ENCODE results near the gene PIEZO1.
A peak's percentile ranks its signal among the peaks of the same experiment; 100 is the strongest.
"Not testable (repeated sequence)": the region's sequence is repeated elsewhere in the genome, so short reads cannot be mapped to it uniquely, and the experiment has no call there.

Gene PIEZO1

DNA sequence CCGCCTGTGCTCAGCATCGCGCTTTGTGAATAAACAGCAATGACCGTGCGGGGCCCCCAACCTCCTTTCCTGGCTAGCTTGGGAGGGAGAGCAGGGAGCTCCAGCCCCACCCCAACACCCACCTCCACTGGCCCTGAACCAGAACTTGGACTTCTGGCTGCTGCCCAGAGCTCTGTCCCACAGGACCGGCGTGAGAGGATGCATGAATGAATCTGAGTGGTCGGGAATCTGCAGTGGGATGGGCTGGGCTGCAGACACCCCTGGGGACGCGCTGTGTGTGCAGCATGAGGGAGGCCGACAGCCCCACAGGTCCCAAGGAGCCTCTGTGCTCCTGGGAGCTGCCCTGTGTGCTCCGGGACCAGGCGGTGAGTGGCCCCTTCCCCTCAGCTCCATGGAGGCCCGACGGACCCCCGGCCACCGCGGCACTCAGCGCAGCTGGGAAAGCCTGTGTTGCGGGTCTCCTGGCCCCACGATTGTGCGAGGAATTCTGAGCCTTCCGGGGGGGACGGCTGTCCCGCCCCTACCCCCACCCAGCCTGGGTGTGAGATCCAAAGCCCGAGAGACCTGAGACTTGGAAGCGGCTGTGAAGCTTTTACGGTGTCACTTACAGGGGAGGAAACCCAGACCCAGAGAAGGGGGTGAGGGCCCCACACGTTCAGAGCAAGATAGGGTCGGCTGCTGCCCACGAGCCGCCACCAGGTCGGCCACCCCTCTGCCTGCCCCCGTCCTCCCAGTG is 5.4 kb downstream of the PIEZO1 start:
- FAIRE-seq (no peak), DNase-seq (ENCODE audit: insufficient read length, low spot score) (no peak)
- no peak for TF ChIP-seq POLR2A (IDR thresholded peaks at IDR 0.05; ENCODE audit: low read depth, low read length)
- TF ChIP-seq POLR2AphosphoS5 (IDR thresholded peaks at IDR 0.05; ENCODE audit: low read depth, low read length), result no peak
- no peak for TF ChIP-seq SPI1 (IDR thresholded peaks at IDR 0.05; ENCODE audit: low read depth, low read length)
- no peak for TF ChIP-seq TAF1 (IDR thresholded peaks at IDR 0.05; ENCODE audit: low read depth, low read length)
- no peak for TF ChIP-seq PAX5 (IDR thresholded peaks at IDR 0.05; ENCODE audit: insufficient read depth, low read length, severe bottlenecking)
- no peak for TF ChIP-seq POU2F2 (IDR thresholded peaks at IDR 0.05; ENCODE audit: low read depth, low read length)

DNA sequence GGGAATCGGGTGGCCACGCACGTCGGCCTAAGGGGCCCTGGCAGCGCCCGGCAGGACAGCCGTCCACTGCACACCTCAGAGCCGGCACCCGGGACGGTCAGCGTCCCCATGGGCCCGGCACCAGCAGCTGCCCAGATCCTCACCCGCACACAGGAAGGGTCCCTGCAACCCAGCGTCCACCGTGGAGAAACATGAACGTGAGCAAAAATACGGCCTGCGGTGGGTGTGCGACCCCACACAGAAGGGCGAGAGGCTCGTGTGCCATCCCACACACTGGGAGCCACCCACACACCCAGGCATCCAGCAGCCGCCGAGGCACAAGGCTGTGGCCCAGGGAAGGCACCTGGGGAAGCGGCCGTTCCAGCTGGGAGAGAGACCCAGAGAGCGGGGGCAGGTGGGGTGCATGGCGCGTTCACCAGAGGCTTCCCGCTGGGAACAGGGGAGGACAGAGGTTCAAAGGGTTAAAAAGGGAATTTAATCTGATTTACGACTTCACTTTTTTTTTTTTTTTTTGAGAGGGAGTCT is 6.4 kb downstream of the PIEZO1 start:
- TF ChIP-seq POLR2AphosphoS5 (IDR thresholded peaks at IDR 0.05; ENCODE audit: low read depth, low read length) (no peak), TAF1 (IDR thresholded peaks at IDR 0.05; ENCODE audit: low read depth, low read length) (no peak), SPI1 (IDR thresholded peaks at IDR 0.05; ENCODE audit: low read depth, low read length) (no peak), POU2F2 (IDR thresholded peaks at IDR 0.05; ENCODE audit: low read depth, low read length) (no peak), PAX5 (IDR thresholded peaks at IDR 0.05; ENCODE audit: insufficient read depth, low read length, severe bottlenecking) (no peak), POLR2A (IDR thresholded peaks at IDR 0.05; ENCODE audit: low read depth, low read length) (no peak)
- FAIRE-seq (no peak), DNase-seq (ENCODE audit: insufficient read length, low spot score) (no peak)

DNA sequence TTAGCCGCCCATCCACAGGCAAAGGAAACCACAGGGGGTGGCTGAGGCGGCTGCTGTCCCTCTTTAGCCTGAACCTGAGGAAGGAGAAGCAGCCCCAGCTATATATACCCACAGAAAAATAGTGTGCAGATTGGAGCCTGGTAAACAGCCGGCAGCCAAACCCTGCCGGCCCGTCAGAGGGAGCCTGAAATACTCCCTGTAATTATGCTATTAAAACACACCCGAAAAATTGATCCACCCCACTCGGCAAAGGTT is 6.8 kb downstream of the PIEZO1 start:
- FAIRE-seq, result no peak
- no peak for DNase-seq (ENCODE audit: insufficient read length, low spot score)
- TF ChIP-seq POU2F2 (IDR thresholded peaks at IDR 0.05; ENCODE audit: low read depth, low read length) (no peak), POLR2A (IDR thresholded peaks at IDR 0.05; ENCODE audit: low read depth, low read length) (no peak)

DNA sequence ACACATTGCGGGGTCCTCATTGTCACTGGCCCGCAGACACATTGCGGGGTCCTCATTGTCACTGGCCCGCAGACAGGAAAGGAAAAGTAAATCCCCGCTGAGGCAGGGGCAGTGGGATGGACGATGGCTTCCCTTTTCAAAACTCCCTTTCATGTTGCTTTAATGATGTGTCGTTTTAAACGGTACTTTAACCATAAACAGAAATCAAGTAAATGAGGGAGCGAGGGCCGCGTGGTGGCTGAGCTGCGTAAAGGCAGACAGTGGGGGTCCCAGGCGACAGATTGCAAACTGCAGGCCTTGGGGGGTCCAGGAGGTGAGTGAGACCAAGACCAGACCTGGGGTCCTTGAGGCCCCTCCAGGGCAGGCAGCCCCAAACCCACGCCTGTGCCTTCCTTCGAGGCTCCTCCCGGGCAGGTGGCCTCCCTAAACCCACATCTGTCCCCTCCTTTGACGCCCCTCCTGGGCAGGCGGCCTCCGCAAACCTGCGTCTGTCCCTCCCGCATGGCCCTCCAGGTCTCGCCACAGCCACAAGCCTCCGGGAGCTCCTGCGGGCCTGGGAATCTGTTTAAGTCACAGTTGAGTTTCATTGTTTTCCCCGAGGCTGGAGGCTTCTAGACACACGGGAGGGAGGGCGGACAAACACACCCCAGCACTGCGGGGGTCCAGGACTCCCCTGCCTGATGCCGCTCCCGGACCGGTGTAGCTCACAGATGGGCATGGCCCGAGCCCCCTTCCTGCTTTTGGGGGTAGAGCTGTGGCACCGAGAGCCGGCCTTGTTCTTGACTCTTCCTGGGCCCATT is 7.3 kb downstream of the PIEZO1 start:
- FAIRE-seq (no peak), DNase-seq (ENCODE audit: insufficient read length, low spot score) (no peak)
- TF ChIP-seq SPI1 (IDR thresholded peaks at IDR 0.05; ENCODE audit: low read depth, low read length) (no peak), POLR2A (IDR thresholded peaks at IDR 0.05; ENCODE audit: low read depth, low read length) (no peak)

DNA sequence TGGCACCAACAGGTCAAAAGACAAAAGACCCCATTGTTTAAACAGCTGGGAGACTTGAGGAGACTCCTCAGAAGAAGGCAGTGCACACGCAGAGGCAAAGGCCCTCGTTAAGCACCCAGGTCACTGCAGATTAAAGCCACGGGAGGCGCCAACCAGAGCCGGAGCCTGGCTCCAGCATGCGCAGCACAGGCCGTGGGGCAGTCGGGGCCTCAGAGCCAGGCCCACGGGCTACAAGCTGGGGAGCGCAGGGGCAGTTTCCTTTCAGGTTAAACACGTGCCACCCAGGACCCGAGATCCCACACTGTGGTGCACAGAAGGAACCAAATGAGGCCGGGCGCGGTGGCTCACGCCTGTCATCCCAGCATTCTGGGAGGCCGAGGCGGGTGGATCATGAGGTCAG is 9.2 kb downstream of the PIEZO1 start:
- no peak for TF ChIP-seq POLR2AphosphoS5 (IDR thresholded peaks at IDR 0.05; ENCODE audit: low read depth, low read length)
- TF ChIP-seq SPI1 (IDR thresholded peaks at IDR 0.05; ENCODE audit: low read depth, low read length), result no peak
- no peak for TF ChIP-seq POLR2A (IDR thresholded peaks at IDR 0.05; ENCODE audit: low read depth, low read length)
- TF ChIP-seq PAX5 (IDR thresholded peaks at IDR 0.05; ENCODE audit: insufficient read depth, low read length, severe bottlenecking), result no peak
- TF ChIP-seq TAF1 (IDR thresholded peaks at IDR 0.05; ENCODE audit: low read depth, low read length), result no peak
- no peak for TF ChIP-seq POU2F2 (IDR thresholded peaks at IDR 0.05; ENCODE audit: low read depth, low read length)
- DNase-seq (ENCODE audit: insufficient read length, low spot score), result no peak
- FAIRE-seq, result no peak

DNA sequence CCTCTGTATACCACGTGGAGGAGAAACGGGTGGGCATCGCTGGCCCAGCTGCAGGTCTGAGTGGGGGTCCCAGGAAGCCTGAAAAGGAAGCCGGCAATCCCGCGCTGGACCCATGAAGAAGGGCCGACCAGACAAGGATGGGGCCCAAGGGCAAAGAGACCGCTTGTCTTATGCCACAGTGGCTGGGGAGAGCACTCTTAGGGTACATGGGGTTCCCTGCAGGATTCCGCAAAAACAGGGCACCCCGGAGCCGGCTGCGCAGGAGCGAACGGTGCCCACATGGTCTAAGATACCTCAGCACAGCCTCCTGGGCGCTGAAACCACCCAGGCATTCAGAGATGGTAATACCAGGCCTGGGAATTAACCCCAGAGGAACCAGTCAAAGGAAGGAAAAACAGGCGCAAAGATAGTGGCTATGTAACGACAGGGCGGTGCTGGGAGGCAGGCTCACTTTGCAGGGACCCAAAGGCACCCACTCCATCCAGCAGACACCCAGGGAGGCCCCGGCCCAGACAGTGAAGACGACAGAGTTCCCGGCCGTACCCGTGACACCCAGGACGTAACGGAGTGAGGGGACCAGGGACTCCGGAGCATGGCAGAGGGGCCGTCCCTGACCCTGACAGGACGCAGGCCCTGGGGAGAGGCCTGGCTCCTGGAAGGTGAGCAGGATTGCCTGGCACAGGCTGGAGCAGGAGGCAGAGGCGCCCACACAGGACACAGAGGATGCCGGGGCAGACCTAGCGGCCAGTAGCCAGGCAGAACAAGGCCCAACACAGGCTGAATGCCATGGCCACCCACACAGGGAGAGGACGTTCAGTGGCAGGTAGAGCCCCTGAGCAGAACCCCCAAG is 10.3 kb downstream of the PIEZO1 start:
- FAIRE-seq (no peak), DNase-seq (ENCODE audit: insufficient read length, low spot score) (no peak)
- no peak for TF ChIP-seq PAX5 (IDR thresholded peaks at IDR 0.05; ENCODE audit: insufficient read depth, low read length, severe bottlenecking)
- no peak for TF ChIP-seq TAF1 (IDR thresholded peaks at IDR 0.05; ENCODE audit: low read depth, low read length)
- TF ChIP-seq POLR2A (IDR thresholded peaks at IDR 0.05; ENCODE audit: low read depth, low read length), result no peak
- no peak for TF ChIP-seq SPI1 (IDR thresholded peaks at IDR 0.05; ENCODE audit: low read depth, low read length)
- TF ChIP-seq POLR2AphosphoS5 (IDR thresholded peaks at IDR 0.05; ENCODE audit: low read depth, low read length), result no peak
- no peak for TF ChIP-seq POU2F2 (IDR thresholded peaks at IDR 0.05; ENCODE audit: low read depth, low read length)

DNA sequence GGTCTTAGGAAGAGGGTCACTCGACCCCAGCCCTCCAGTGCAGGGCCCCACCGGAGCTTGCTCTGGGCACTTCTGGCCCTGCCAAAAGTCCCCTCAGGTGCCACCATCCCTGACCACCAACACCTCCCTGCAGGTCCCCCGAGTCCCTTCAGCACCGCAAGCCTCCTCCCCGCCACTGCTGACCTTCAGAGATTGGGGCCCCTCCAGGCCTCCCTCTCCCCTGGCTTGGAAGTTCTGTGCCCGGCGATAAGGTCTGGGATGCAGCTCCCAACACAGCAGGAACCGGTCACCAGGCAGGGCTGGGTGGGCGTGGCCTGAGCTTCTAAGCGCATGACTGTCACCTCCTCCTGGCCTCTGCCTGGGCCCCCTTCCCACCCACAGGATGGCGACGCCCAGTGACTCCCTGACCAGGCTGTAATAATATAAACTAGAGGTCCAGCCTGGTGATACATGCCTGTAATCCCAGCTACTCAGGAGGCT is 11.2 kb downstream of the PIEZO1 start:
- TF ChIP-seq POLR2A (IDR thresholded peaks at IDR 0.05; ENCODE audit: low read depth, low read length) (no peak), POU2F2 (IDR thresholded peaks at IDR 0.05; ENCODE audit: low read depth, low read length) (0 out of 2 replicates have a peak, but pooled peaks have one; percentile 16), POLR2AphosphoS5 (IDR thresholded peaks at IDR 0.05; ENCODE audit: low read depth, low read length) (no peak), SPI1 (IDR thresholded peaks at IDR 0.05; ENCODE audit: low read depth, low read length) (no peak), TAF1 (IDR thresholded peaks at IDR 0.05; ENCODE audit: low read depth, low read length) (no peak), PAX5 (IDR thresholded peaks at IDR 0.05; ENCODE audit: insufficient read depth, low read length, severe bottlenecking) (no peak)
- no peak for DNase-seq (ENCODE audit: insufficient read length, low spot score)
- no peak for FAIRE-seq

DNA sequence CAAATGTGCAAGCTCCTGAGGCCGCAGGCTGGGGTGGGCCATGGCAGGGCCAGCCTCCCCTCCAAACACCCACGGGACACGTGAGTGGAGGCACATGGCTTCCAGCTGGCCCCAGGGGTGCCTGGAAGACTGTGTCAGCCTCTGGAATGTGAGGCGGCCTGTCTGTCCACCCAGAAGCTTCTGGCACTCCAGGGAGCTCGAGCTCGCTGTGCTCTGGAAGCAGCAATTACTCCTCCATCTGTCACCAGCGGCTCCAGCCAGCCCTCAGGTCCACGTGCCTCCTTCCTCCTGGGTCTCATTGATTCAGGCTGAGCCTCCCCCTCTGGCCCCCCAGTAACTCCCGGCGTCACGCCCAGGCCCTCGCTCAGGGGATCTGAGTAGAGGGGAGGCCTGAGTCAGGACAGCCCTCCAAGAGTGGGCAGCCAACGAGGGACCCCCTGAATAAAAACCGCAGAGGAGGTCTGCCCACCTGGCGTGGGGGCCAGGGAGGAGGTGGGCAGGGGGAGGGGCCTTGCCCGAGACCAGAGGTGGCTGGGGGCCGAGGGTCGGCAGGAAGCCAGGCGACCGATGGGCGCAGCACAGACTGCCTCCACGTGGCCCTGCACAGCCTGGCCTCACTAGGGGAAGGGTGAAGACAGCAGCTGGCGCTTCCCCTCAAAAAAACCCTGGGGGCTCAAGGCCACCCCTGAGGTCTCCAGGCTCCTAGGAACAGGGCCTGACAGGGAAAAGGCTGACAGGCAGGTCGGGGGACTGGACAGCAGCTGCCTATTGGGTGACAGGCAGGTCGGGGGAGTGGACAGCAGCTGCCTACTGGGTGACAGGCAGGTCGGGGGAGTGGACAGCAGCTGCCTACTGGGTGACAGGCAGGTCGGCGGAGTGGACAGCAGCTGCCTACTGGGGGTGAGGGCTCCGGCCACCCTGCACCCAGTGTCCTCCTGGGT is 11.9 kb downstream of the PIEZO1 start:
- DNase-seq (ENCODE audit: insufficient read length, low spot score) (no peak), FAIRE-seq (no peak)
- TF ChIP-seq PAX5 (IDR thresholded peaks at IDR 0.05; ENCODE audit: insufficient read depth, low read length, severe bottlenecking), result no peak
- no peak for TF ChIP-seq TAF1 (IDR thresholded peaks at IDR 0.05; ENCODE audit: low read depth, low read length)
- no peak for TF ChIP-seq POLR2A (IDR thresholded peaks at IDR 0.05; ENCODE audit: low read depth, low read length)
- no peak for TF ChIP-seq POLR2AphosphoS5 (IDR thresholded peaks at IDR 0.05; ENCODE audit: low read depth, low read length)
- TF ChIP-seq POU2F2 (IDR thresholded peaks at IDR 0.05; ENCODE audit: low read depth, low read length), result no peak
- TF ChIP-seq SPI1 (IDR thresholded peaks at IDR 0.05; ENCODE audit: low read depth, low read length), result no peak

DNA sequence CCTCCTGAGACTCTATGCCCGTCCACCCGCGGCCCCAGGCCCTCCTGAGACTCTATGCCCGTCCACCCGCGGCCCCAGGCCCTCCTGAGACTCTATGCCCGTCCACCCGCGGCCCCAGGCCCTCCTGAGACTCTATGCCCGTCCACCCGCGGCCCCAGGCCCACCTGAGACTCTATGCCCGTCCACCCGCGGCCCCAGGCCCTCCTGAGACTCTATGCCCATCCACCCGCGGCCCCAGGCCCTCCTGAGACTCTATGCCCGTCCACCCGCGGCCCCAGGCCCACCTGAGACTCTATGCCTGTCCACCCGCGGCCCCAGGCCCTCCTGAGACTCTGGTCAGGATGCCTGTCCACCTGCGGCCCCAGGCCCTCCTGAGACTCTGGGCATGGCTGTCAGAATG is 13.2 kb downstream of the PIEZO1 start:
- not testable (repeated sequence) for DNase-seq (ENCODE audit: insufficient read length, low spot score); FAIRE-seq
